HFFc6 (cell line): ENCODE results near the gene MAP1LC3B2. TPM values are rescaled to one million over a fixed set of nuclear protein-coding genes. Genes with fewer than 3 reads are reported as not detected.

ENCODE experiments used
- DNase-seq: peaks from one replicate; pipeline ENCODE4 v3.0.0-alpha.2; 2018
- H3K27ac Mint-ChIP-seq: 2 replicates; pipeline ENCODE4 v1.8.0; 2020; ENCODE audit warnings: mild to moderate bottlenecking, mixed read lengths
- H3K27me3 Mint-ChIP-seq: 2 replicates; pipeline ENCODE4 v1.8.0; 2021; ENCODE audit warnings: mild to moderate bottlenecking, moderate library complexity, mixed read lengths; ENCODE audit not compliant: insufficient read depth
- H3K36me3 Mint-ChIP-seq: 2 replicates; pipeline ENCODE4 v1.8.0; 2021; ENCODE audit warnings: low read depth, mixed read lengths
- H3K4me1 Mint-ChIP-seq: 2 replicates; pipeline ENCODE4 v1.8.0; 2020; ENCODE audit warnings: low read depth, mixed read lengths
- H3K4me3 Mint-ChIP-seq: 2 replicates; pipeline ENCODE4 v1.8.0; 2020; ENCODE audit warnings: mild to moderate bottlenecking, moderate library complexity, mixed read lengths
- H3K9me3 Mint-ChIP-seq: 2 replicates; pipeline ENCODE4 v1.8.0; 2020; ENCODE audit warnings: mild to moderate bottlenecking, mixed read lengths
- CTCF ChIP-seq: fragments of 200-600 bp; sonication (generic); IDR thresholded peaks from 2 replicates; pipeline ENCODE4 v1.5.0; 2021; ENCODE audit warnings: antibody characterized with exemption, mild to moderate bottlenecking
- total RNA-seq, 6 experiments: library from RNA; stranded (reverse); fragmentation: NEBNext Ultra II Directional; extraction: Animal tissue kit (Norgen Biotek cat#: 25700); gene quantifications; 2 replicates in 1 of 6; 3 replicates in 5 of 6; pipeline ENCODE4 v1.2.3, GENCODE V29; 2021

The MAP1LC3B2 gene
- total RNA-seq, 6 experiments from 2014 or later = 1.7 to 3.7 (median 2.9) TPM

GRCh38 chr12:116583129-116583694 lies 24.0 kb downstream of the MAP1LC3B2 start:
- Mint-ChIP-seq H3K36me3 (peaks cover 11% of the 10 kb centered on the region), H3K27ac (no peak overlapping the region), H3K4me3 (no peak overlapping the region), H3K9me3 (peaks cover 13% of the 10 kb centered on the region), H3K4me1 (no peaks in the 10 kb centered on the region), H3K27me3 (peaks cover 19% of the 10 kb centered on the region)
- TF ChIP-seq CTCF = no peak
- DNase-seq = no peak

DNA sequence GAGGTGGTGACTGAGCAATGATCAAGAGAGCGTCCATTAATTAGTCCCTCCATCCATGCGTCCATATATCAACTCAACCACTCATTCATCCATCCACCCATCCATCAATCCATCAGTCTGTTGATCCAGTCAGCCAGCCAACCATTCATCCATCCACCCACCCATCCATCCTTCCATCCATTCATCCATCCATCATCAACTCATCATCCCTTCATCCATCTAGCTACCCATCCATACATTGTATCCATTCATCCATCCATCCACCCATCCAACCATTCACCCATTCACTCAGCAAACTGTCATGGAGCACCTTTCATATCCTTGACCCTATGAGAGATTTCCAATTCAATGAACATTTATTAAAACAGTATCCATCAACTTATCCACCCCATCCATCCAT lies 28.1 kb downstream of the MAP1LC3B2 start:
- H3K27me3 Mint-ChIP-seq = peaks cover 19% of the 10 kb centered on the region
- peaks cover 13% of the 10 kb centered on the region for H3K9me3 Mint-ChIP-seq
- peaks cover 6% of the 10 kb centered on the region for H3K4me1 Mint-ChIP-seq
- DNase-seq = no peak
- no peak overlapping the region for H3K4me3 Mint-ChIP-seq
- H3K36me3 Mint-ChIP-seq = peaks cover 11% of the 10 kb centered on the region
- no peak overlapping the region for H3K27ac Mint-ChIP-seq
- no peak for TF ChIP-seq CTCF

DNA sequence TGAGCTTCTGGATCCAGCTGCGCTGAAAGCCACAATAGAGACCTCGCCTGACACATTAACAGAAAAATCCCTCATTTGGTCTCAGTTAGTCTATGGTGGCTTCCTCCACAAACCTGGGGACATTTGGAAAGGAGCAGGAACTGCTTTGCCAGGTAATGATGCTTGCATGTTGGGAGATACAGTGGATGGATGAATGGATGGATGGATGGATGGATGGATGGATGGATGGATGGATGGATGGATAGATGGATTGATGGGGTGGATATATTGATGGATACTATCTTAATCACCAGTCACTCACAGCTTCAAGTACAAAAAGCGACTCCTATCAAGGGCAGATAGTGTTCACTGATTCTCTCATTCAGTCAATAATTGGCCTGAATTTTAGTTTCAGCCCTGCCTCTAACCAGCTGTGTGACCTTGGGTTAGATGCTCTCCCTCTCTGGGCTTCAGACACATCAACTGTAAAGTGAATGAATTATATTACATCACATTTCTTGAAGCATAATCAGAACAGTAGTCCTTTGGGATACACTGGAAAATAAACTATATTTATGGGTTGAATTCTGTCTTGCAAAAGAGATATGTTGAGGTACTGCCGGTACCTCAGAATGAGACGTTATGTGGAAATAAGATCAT lies 29.3 kb downstream of the MAP1LC3B2 start:
- H3K27ac Mint-ChIP-seq = no peak overlapping the region
- no peak overlapping the region for H3K4me3 Mint-ChIP-seq
- peaks cover 17% of the 10 kb centered on the region for H3K27me3 Mint-ChIP-seq
- DNase-seq = no peak
- no peak for TF ChIP-seq CTCF
- H3K9me3 Mint-ChIP-seq = peaks cover 13% of the 10 kb centered on the region
- peaks cover 12% of the 10 kb centered on the region for H3K4me1 Mint-ChIP-seq
- H3K36me3 Mint-ChIP-seq = peaks cover 11% of the 10 kb centered on the region

GRCh38 chr12:116589581-116589980 lies 30.4 kb downstream of the MAP1LC3B2 start:
- no peak overlapping the region for H3K4me3 Mint-ChIP-seq
- peaks cover 12% of the 10 kb centered on the region for H3K4me1 Mint-ChIP-seq
- peaks cover 8% of the 10 kb centered on the region for H3K9me3 Mint-ChIP-seq
- peaks cover 17% of the 10 kb centered on the region for H3K27me3 Mint-ChIP-seq
- DNase-seq = no peak
- no peak for TF ChIP-seq CTCF
- no peak overlapping the region for H3K27ac Mint-ChIP-seq
- H3K36me3 Mint-ChIP-seq = peaks cover 8% of the 10 kb centered on the region

GRCh38 chr12:116590561-116590960 lies 31.4 kb downstream of the MAP1LC3B2 start:
- Mint-ChIP-seq H3K27ac (no peak overlapping the region), H3K4me3 (no peak overlapping the region), H3K27me3 (peaks cover 15% of the 10 kb centered on the region), H3K9me3 (no peaks in the 10 kb centered on the region), H3K4me1 (peaks cover 12% of the 10 kb centered on the region), H3K36me3 (no peaks in the 10 kb centered on the region)
- TF ChIP-seq CTCF = no peak
- peak; percentile 19 for DNase-seq
